Lower lobe of right lung (tissue), 2 donors: ENCODE data around the gene RAI14. TPM values are rescaled to one million over a fixed set of nuclear protein-coding genes. Genes with fewer than 3 reads are reported as not detected.

Experiments used
- ATAC-seq, 2 donors: fragments of 200-7000 bp; cut with Tn5 transposase; one replicate each; pipeline ENCODE4 v1.9.1; 2020 to 2022; ENCODE audit warnings: mild to moderate bottlenecking in 2 of 2, moderate library complexity in 2 of 2
- DNase-seq: peaks from one replicate; pipeline ENCODE4 v3.0.0-alpha.2; 2020
- H3K27ac ChIP-seq: fragments of 200-600 bp; one replicate; pipeline ENCODE4 v1.8.0; 2022
- H3K27me3 ChIP-seq: fragments of 200-600 bp; one replicate; pipeline ENCODE4 v1.8.0; 2022; ENCODE audit warnings: low read depth
- H3K36me3 ChIP-seq: fragments of 200-600 bp; one replicate; pipeline ENCODE4 v1.8.0; 2022; ENCODE audit warnings: mild to moderate bottlenecking
- H3K4me1 ChIP-seq: fragments of 200-600 bp; one replicate; pipeline ENCODE4 v1.8.0; 2022
- H3K4me3 ChIP-seq: fragments of 200-600 bp; one replicate; pipeline ENCODE4 v1.8.0; 2022; ENCODE audit warnings: mild to moderate bottlenecking
- H3K9me3 ChIP-seq: fragments of 200-600 bp; one replicate; pipeline ENCODE4 v1.8.0; 2022
- intact Hi-C: fragments of 100-400 bp; cut with DNase I; formaldehyde crosslinking; loops from one replicate; pipeline ENCODE4 v1.11.0; 2022
- total RNA-seq: library from RNA; stranded (reverse); fragmentation: NEBNext Ultra II Directional; extraction: Animal tissue kit (Norgen Biotek cat#: 25700); gene quantifications from one replicate; pipeline ENCODE4 v1.2.1, GENCODE V29; 2021
- TF ChIP-seq, protein P1 (sequence below): fragments of 200-600 bp; IDR thresholded peaks from one replicate; pipeline ENCODE4 v1.8.0; 2022; ENCODE audit warnings: antibody characterized with exemption, mild to moderate bottlenecking
- donor health status: DM: no; HTN: yes; CAD: no; lungs with severe emphysema.

RAI14 gene
- total RNA-seq, 1 donor from 2014 or later = 66.8 TPM

DNA sequence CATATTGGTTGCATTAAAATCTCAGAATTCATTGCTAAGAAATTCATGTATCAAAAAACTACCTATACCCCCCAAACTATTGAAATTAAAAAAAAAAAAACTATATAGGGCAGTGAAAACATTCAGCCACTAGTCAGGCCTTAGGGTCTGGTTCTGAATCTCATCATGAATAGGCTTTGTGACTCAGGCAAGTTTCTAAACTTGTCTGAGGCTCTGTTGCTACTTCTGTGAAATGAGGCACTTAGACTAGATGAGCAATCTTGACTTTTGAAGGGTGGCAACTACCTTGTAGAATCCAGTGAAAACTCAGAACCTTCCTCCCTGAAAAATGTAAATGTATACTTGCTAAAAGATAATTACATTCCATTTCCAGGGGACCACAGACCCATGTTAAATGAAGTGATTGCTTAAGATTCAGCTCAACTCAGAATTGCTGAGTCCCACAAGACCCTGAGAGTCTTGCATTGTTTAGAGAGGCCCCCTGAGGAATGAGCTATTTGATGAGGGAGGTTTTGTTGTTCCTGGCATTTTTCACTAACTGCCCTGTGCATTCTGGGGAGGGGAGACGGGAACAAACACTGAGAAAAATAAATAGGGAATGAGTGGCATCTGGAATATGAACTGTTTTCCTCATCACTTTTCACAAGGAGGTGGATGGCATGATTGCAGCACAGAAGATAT lies 29.5 kb downstream of the RAI14 start:
- Histone ChIP-seq H3K27ac (peak overlapping the region; percentile 68), H3K27me3 (no peaks in the 10 kb centered on the region), H3K9me3 (no peaks in the 10 kb centered on the region), H3K4me1 (peaks cover 25% of the 10 kb centered on the region), H3K36me3 (peaks cover 11% of the 10 kb centered on the region), H3K4me3 (no peak overlapping the region)
- intact Hi-C loops = no loop called here
- ATAC-seq (peak in 1 of 2 donors; percentile 47), DNase-seq (no peak)
- TF ChIP-seq, protein P1, sequence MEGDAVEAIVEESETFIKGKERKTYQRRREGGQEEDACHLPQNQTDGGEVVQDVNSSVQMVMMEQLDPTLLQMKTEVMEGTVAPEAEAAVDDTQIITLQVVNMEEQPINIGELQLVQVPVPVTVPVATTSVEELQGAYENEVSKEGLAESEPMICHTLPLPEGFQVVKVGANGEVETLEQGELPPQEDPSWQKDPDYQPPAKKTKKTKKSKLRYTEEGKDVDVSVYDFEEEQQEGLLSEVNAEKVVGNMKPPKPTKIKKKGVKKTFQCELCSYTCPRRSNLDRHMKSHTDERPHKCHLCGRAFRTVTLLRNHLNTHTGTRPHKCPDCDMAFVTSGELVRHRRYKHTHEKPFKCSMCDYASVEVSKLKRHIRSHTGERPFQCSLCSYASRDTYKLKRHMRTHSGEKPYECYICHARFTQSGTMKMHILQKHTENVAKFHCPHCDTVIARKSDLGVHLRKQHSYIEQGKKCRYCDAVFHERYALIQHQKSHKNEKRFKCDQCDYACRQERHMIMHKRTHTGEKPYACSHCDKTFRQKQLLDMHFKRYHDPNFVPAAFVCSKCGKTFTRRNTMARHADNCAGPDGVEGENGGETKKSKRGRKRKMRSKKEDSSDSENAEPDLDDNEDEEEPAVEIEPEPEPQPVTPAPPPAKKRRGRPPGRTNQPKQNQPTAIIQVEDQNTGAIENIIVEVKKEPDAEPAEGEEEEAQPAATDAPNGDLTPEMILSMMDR = no peak

DNA sequence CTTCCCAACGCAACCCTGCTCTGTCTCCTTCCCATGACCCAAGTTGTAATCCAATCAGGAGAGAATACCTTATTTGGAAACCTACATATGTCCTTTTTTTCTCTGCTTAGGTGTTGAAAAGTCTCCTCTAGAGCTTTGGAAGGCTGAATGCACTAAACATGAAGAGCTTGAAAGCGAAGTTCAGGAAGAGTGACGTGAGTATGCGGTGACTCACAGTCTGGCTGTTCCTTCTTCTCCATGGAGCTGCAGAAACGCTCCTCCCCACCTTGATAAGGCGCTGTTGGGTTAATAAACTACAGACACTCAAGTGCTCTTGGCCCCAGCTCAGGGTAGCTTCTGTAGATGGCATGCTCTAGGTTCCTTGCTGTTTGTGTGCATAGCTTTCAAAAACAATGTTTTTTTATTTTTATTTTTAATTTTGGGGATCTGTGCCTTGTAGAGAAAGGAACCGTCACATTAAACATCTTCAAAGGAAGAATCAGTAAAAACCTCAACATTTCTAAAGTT lies 30.7 kb downstream of the RAI14 start:
- TF ChIP-seq, protein P1 = no peak
- Histone ChIP-seq H3K27ac (peak overlapping the region; percentile 68), H3K9me3 (no peaks in the 10 kb centered on the region), H3K4me3 (no peak overlapping the region), H3K36me3 (peaks cover 11% of the 10 kb centered on the region), H3K4me1 (peaks cover 35% of the 10 kb centered on the region), H3K27me3 (no peaks in the 10 kb centered on the region)
- ATAC-seq (peak; percentile 93 to 95), DNase-seq (peak; percentile 76)
- intact Hi-C loops = no loop called here

- no peak for DNase-seq
- TF ChIP-seq, protein P1 = no peak
- no peaks in the 10 kb centered on the region for H3K27me3 ChIP-seq
- H3K4me3 ChIP-seq = no peak overlapping the region
- H3K27ac ChIP-seq = peak overlapping the region; percentile 68
- peak; percentile 43 to 69 for ATAC-seq
- H3K4me1 ChIP-seq = peaks cover 35% of the 10 kb centered on the region
- peaks cover 11% of the 10 kb centered on the region for H3K36me3 ChIP-seq
- intact Hi-C loops = no loop called here
- H3K9me3 ChIP-seq = no peaks in the 10 kb centered on the region
Observed at GRCh38 chr5:34687269-34688011, 31.3 kb downstream of the RAI14 start.

DNA sequence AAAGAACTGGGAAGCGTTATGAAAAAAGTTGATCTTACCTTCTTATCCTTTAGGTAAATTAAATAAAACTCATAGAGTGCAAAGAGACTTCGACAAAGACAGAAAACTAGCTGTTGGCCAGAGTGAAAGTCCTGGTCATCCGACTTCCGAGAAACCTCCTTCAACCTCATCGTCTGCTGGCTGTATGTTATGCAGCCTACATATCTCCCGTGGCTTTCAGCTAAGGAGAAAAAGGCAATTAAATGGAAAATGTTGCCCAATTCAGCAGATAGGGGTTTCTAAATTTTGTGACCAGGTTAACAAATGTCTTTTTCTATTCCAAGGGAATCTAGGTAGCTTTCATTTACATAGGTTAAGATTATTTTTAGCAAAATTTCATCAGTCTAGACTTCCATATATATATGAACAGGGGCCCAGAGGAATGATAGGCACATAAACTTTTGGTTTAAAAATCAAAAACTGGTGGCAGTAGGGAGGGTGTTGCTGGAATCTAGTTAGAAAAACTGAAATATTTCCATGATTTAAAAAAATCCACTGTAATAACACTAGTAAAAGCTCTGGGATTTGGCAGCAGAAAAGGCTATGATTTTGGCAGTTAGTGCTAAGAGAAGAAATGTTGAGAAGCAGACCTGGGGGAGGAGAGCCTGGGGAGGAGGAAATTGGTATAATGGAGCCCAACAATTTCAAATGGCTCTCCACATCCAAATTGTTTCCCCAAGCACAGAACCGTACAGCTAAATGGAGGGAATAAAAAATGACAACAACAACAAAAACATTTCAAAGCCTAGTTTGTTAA lies 32.1 kb downstream of the RAI14 start:
- ATAC-seq (no peak), DNase-seq (no peak)
- H3K9me3 ChIP-seq = no peaks in the 10 kb centered on the region
- H3K4me3 ChIP-seq = no peak overlapping the region
- H3K27ac ChIP-seq = peak overlapping the region; percentile 68
- TF ChIP-seq, protein P1 = no peak
- H3K4me1 ChIP-seq = peaks cover 35% of the 10 kb centered on the region
- no peaks in the 10 kb centered on the region for H3K27me3 ChIP-seq
- intact Hi-C loops = no loop called here
- H3K36me3 ChIP-seq = peaks cover 11% of the 10 kb centered on the region

DNA sequence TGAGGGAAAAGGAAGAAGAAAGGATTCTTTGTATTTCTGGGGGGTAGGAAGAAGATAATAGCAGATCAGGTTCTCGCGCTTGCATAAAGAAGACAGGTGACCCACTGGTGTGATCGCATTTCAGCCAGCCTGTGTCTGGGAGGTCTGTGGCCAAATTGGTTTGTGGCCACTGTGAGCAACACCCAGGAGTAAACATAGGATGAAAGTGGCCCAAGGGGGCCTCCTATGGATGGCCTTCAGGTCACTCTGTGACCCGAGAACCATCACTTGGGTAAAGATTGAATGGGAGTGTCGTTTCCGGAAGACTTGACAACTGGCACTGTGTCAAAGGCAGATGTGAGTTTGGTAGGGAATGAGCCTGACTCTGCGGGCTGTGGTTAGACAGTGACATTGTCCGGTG lies 34.2 kb downstream of the RAI14 start:
- Histone ChIP-seq H3K9me3 (no peaks in the 10 kb centered on the region), H3K4me3 (no peak overlapping the region), H3K27ac (no peak overlapping the region), H3K27me3 (no peaks in the 10 kb centered on the region), H3K36me3 (peaks cover 11% of the 10 kb centered on the region), H3K4me1 (peaks cover 33% of the 10 kb centered on the region)
- ATAC-seq (no peak), DNase-seq (no peak)
- TF ChIP-seq, protein P1 = no peak
- intact Hi-C loops = no loop called here
